Aortic smooth muscle cell (primary cell): ENCODE results near the gene SHMT1. TPM values are rescaled to one million over a fixed set of nuclear protein-coding genes. Genes with fewer than 3 reads are reported as not detected.

ENCODE experiments used
- total RNA-seq: library from RNA; depleted of rRNA; stranded (reverse); fragments of >200 nt; gene quantifications from 2 replicates; pipeline ENCODE4 v1.2.3, GENCODE V29; 2014

SHMT1 gene
- total RNA-seq: 4.3 and 4.5 TPM in 2 replicates

GRCh38 chr17:18363101-18364049 lies at the start of gene SHMT1:
SHMT1 (minus strand) TSS chr17:18363550; CDS start chr17:18355981, 7,569 bp downstream.

GRCh38 chr17:18377437-18378204 lies 14.3 kb upstream of the SHMT1 start, which contains the start of gene EVPLL:
EVPLL (plus strand) TSS chr17:18377778; CDS start chr17:18380938, 3,160 bp downstream.

GRCh38 chr17:18314731-18315561 lies 48.4 kb downstream of the SHMT1 start, which contains the start of the genes SMCR8 and TOP3A:
SMCR8 (plus strand) TSS chr17:18315293; CDS start chr17:18315790, 497 bp downstream.
TOP3A (minus strand) TSS chr17:18314994; CDS start chr17:18314778, 216 bp downstream.

Other genes starting within 250 kb of the SHMT1 start
- gene ALKBH5, start 179.7 kb downstream of the SHMT1 start, total RNA-seq: 89.7 and 115 TPM in 2 replicates
- gene LLGL1, start 137.9 kb downstream of the SHMT1 start, total RNA-seq: 27.3 and 29.3 TPM in 2 replicates
- gene FLII, start 104.8 kb downstream of the SHMT1 start, total RNA-seq: 408 and 546 TPM in 2 replicates
- 15.1 and 29.2 TPM in 2 replicates for gene MIEF2, start 102.9 kb downstream of the SHMT1 start, total RNA-seq
- gene TOP3A, start 48.6 kb downstream of the SHMT1 start, total RNA-seq: 15.4 and 17.4 TPM in 2 replicates
- gene SMCR8, start 48.3 kb downstream of the SHMT1 start, total RNA-seq: 12.8 and 13.9 TPM in 2 replicates
- gene EVPLL, start 14.2 kb upstream of the SHMT1 start, total RNA-seq: not detected in 2 replicates
- gene LGALS9C, start 113.2 kb upstream of the SHMT1 start, total RNA-seq: not detected in 2 replicates